ENCODE data around the gene NMNAT2. TPM values are rescaled to one million over a fixed set of nuclear protein-coding genes. Genes with fewer than 3 reads are reported as not detected.

The NMNAT2 gene
- total and polyA plus RNA-seq, 3 donors from 2014 or later = 23.6 to 52.0 (median 45.7) TPM

DNA sequence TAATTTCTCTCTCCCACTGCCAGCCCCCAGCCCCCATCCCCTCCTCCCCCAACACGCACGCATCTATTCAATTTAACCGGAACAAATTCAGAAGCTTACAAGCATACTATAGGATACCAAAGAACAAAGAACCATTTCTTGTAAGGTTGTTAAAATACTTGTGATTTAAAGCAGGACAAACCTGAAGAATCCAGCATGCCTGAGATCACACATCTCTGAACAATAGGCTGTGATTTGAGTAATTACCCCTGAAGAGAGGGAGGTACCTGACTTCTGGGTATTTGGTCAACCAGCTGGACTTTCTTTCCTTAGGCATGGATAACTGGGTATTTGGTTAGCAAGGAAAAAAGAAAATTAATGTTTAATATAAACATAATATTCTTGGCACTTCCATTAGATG, 105.1 kb downstream of the NMNAT2 start:
- H3K27me3 ChIP-seq = no peaks in the 10 kb centered on the region
- TF ChIP-seq POLR2A (IDR thresholded peaks at IDR 0.05) = no peak
- TF ChIP-seq, protein P1, sequence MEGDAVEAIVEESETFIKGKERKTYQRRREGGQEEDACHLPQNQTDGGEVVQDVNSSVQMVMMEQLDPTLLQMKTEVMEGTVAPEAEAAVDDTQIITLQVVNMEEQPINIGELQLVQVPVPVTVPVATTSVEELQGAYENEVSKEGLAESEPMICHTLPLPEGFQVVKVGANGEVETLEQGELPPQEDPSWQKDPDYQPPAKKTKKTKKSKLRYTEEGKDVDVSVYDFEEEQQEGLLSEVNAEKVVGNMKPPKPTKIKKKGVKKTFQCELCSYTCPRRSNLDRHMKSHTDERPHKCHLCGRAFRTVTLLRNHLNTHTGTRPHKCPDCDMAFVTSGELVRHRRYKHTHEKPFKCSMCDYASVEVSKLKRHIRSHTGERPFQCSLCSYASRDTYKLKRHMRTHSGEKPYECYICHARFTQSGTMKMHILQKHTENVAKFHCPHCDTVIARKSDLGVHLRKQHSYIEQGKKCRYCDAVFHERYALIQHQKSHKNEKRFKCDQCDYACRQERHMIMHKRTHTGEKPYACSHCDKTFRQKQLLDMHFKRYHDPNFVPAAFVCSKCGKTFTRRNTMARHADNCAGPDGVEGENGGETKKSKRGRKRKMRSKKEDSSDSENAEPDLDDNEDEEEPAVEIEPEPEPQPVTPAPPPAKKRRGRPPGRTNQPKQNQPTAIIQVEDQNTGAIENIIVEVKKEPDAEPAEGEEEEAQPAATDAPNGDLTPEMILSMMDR (IDR thresholded peaks at IDR 0.05) = no peak
- H3K4me3 ChIP-seq = no peak overlapping the region
- DNase-seq = no peak
- WGBS, 2 donors = 91 to 100% methylated on average over 3 of the region's 3 CpGs
- H3K36me3 ChIP-seq (ENCODE audit: low read depth, missing control alignments) = no peaks in the 10 kb centered on the region
- peaks cover 6% of the 10 kb centered on the region for H3K4me1 ChIP-seq
- H3K9me3 ChIP-seq = no peaks in the 10 kb centered on the region
- intact Hi-C loops (cut with DNase I; ENCODE audit: low total_unique reads) = no loop called here
- H3K27ac ChIP-seq = no peak overlapping the region

DNA sequence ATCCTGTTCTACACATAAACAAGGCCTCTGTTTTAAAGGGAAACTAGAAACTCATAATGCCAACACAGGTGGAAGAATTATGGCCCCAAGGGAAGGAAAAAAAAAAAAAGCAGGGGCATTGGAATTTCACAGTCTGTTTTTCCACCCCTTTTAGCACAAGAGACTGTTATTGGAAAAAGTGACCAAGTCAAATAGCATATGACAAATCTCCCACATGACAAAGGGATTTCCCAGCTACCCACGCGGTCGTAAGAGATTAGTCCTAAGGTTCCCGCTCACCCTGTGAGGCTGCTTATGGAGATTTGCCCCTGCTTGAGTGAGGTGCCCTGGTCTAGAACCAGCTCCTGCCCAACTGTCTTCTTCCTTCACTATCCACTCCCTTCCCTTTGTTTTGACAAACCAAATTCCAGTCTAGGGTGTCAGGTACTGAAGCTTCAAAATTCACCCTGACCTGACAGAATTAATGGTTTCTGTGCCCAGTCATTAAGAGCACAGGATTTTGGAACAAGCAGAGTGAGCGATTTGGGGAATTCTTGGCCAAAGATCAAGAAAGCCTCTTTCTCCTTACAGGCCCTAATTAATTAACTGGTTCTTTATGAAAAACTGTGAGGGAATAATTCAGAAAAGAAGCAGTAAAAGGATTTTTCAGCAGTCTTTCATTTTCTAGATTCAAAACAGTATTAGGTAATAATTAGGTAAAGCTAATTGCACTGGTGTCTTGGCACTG, 107.3 kb downstream of the NMNAT2 start:
- 64 to 72% methylated on average over 5 of the region's 5 CpGs for WGBS, 2 donors
- TF ChIP-seq, protein P1 (IDR thresholded peaks at IDR 0.05) = no peak
- no peak for TF ChIP-seq POLR2A (IDR thresholded peaks at IDR 0.05)
- Histone ChIP-seq H3K9me3 (no peaks in the 10 kb centered on the region), H3K36me3 (ENCODE audit: low read depth, missing control alignments) (no peaks in the 10 kb centered on the region), H3K4me1 (peaks cover 9% of the 10 kb centered on the region), H3K27me3 (no peaks in the 10 kb centered on the region), H3K4me3 (no peak overlapping the region), H3K27ac (no peak overlapping the region)
- no peak for DNase-seq
- intact Hi-C loops (cut with DNase I; ENCODE audit: low total_unique reads) = no loop called here

DNA sequence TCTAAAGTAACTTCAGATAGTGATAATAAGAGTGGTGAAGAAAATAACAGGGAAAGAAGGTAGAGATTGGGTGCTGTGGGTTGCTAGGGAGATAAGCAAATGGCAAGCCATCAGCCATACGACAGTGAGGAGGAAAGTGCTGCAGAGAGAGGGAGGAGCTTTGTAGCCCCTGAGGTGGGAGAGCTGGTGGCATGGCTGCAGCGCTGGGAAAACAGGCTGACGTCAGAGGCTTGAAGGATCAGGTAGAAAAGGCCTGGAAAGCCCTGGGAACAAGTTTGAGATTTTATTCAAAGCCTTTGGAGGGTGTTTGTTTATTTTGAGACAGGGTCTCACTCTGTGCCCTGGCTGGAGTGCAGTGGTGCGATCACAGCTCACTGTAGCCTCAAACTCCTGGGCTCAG, 109.5 kb downstream of the NMNAT2 start:
- DNase-seq = no peak
- TF ChIP-seq, protein P1 (IDR thresholded peaks at IDR 0.05) = no peak
- no peak for TF ChIP-seq POLR2A (IDR thresholded peaks at IDR 0.05)
- Histone ChIP-seq H3K4me3 (no peak overlapping the region), H3K36me3 (ENCODE audit: low read depth, missing control alignments) (no peaks in the 10 kb centered on the region), H3K4me1 (peaks cover 9% of the 10 kb centered on the region), H3K27me3 (no peaks in the 10 kb centered on the region), H3K27ac (no peak overlapping the region), H3K9me3 (no peaks in the 10 kb centered on the region)
- 94 to 95% methylated on average over 4 of the region's 4 CpGs for WGBS, 2 donors
- intact Hi-C loops (cut with DNase I; ENCODE audit: low total_unique reads) = no loop called here

DNA sequence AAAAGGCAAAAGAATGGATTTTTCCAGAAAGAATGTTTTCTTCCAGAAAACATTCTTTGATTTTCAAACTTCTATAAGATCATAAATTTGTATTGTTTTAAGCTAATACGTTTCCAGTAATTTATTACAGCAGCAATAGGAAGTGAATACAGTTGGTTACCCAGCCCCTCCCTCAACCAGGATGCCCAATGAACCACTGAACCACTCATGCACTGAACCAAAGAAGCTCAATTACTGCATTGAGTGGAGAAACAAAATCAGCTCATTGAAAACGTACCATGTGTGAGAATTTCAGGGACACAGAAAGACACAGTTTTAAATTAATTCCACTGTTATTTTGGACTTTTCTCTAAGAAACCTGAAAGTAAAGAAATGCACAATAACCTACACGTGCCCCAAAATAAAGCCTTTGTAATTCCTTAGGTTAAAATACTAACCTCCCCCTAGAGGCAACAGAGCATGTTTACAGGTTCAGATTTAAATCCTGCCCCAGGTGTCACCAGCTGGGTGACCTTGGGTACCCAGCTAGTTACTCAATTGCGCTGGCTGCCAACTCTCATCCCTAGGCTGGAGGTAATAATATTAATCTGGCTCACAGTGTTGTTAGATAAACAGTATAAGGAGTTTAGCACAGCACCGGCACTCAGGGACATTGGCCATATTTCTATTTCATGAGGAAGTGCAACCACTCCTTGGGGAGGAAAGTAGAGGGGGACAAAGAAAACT, 111.7 kb downstream of the NMNAT2 start:
- Histone ChIP-seq H3K4me3 (no peak overlapping the region), H3K36me3 (ENCODE audit: low read depth, missing control alignments) (no peaks in the 10 kb centered on the region), H3K27ac (no peak overlapping the region), H3K4me1 (peaks cover 13% of the 10 kb centered on the region), H3K9me3 (no peaks in the 10 kb centered on the region), H3K27me3 (no peaks in the 10 kb centered on the region)
- intact Hi-C loops (cut with DNase I; ENCODE audit: low total_unique reads) = no loop called here
- DNase-seq = no peak
- TF ChIP-seq, protein P1 (IDR thresholded peaks at IDR 0.05) = no peak
- no peak for TF ChIP-seq POLR2A (IDR thresholded peaks at IDR 0.05)
- WGBS, 2 donors = 35 to 45% methylated on average over 5 of the region's 5 CpGs

All from testis (tissue), 3 donors.